OCI-LY7 (cell line): ENCODE data around the gene SAP25.

Experiments used
- EZH2phosphoT487 ChIP-seq: fragments of 200-600 bp; sonication (generic); IDR thresholded peaks from 2 replicates; pipeline ENCODE4 v1.6.1; 2018; ENCODE audit warnings: low read depth, borderline replicate concordance, mild to moderate bottlenecking, mixed run types, antibody characterized with exemption, low read length, moderate library complexity, mixed read lengths
- TF ChIP-seq, protein P1 (sequence below): fragments of 200-600 bp; sonication (generic); conservative IDR thresholded peaks from 2 replicates; pipeline ENCODE4 v1.5.1; 2014; ENCODE audit warnings: mild to moderate bottlenecking, antibody characterized with exemption, low read length, moderate library complexity, mixed read lengths

DNA sequence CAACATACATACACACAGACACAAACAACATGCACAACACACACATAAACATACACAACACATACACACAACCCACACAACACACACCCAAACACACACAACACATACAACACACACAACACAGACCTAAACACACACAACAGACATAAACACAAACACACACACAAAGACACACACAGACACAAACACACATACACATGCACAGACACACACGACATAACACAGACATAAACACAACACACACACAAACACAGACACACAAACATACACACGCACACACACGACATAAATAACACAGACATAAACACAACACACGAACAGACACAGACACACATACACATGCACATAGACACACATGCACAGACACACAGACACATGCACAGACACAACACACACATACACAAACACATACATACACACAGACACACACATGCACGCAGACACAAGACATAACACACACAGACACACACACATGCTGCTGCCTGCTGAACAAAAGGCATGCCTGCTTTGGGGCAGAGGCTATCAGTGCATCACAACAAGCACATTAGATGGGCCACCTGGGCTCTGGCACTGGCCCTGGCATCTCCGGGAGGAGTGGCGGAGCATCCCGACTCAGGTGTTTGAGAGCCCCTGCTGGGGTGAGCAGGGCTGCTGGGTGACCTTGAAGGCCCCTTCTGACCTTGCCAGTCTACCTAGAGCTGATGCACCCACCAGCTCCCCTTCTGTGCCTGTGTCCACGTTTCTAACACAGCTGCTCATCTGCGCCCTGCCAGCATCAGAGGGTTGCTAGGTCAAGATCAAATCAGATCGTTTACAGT lies 7.0 kb upstream of the SAP25 start:
- TF ChIP-seq, protein P1, sequence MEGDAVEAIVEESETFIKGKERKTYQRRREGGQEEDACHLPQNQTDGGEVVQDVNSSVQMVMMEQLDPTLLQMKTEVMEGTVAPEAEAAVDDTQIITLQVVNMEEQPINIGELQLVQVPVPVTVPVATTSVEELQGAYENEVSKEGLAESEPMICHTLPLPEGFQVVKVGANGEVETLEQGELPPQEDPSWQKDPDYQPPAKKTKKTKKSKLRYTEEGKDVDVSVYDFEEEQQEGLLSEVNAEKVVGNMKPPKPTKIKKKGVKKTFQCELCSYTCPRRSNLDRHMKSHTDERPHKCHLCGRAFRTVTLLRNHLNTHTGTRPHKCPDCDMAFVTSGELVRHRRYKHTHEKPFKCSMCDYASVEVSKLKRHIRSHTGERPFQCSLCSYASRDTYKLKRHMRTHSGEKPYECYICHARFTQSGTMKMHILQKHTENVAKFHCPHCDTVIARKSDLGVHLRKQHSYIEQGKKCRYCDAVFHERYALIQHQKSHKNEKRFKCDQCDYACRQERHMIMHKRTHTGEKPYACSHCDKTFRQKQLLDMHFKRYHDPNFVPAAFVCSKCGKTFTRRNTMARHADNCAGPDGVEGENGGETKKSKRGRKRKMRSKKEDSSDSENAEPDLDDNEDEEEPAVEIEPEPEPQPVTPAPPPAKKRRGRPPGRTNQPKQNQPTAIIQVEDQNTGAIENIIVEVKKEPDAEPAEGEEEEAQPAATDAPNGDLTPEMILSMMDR = no peak
- TF ChIP-seq EZH2phosphoT487 = no peak
